ENCODE results near the gene FLYWCH1.

Gene FLYWCH1

GRCh38 chr16:2950773-2951172 is 39.0 kb downstream of the FLYWCH1 start:
- DNase-seq (ENCODE audit: low read depth in 2 of 2), result no peak

- no peak for DNase-seq (ENCODE audit: low read depth in 2 of 2)
Measured at GRCh38 chr16:2952679-2953078, 40.9 kb downstream of the FLYWCH1 start.

- no peak for DNase-seq (ENCODE audit: low read depth in 2 of 2)
Measured at GRCh38 chr16:2953706-2954627, 42.2 kb downstream of the FLYWCH1 start.

GRCh38 chr16:2954656-2955381 is 43.1 kb downstream of the FLYWCH1 start:
- DNase-seq (ENCODE audit: low read depth in 2 of 2), result no peak

- no peak for DNase-seq (ENCODE audit: low read depth in 2 of 2)
Measured at GRCh38 chr16:2955438-2955778, 43.7 kb downstream of the FLYWCH1 start.

- no peak for DNase-seq (ENCODE audit: low read depth in 2 of 2)
Measured at GRCh38 chr16:2955779-2956578, 44.2 kb downstream of the FLYWCH1 start.

- DNase-seq (ENCODE audit: low read depth in 2 of 2), result no peak
Measured at GRCh38 chr16:2956579-2956956, 44.8 kb downstream of the FLYWCH1 start.

GRCh38 chr16:2959206-2959605 is 47.5 kb downstream of the FLYWCH1 start:
- DNase-seq (ENCODE audit: low read depth in 2 of 2), result no peak

GRCh38 chr16:2960183-2961010 is 48.7 kb downstream of the FLYWCH1 start:
- DNase-seq (ENCODE audit: low read depth in 2 of 2), result no peak

GRCh38 chr16:2962334-2963073 is 50.8 kb downstream of the FLYWCH1 start:
- no peak for DNase-seq (ENCODE audit: low read depth in 2 of 2)

GRCh38 chr16:2963074-2963722 is 51.5 kb downstream of the FLYWCH1 start:
- DNase-seq (ENCODE audit: low read depth in 2 of 2), result no peak

- DNase-seq (ENCODE audit: low read depth in 2 of 2), result no peak
Measured at GRCh38 chr16:2963723-2964474, 52.2 kb downstream of the FLYWCH1 start, which contains the start of gene KREMEN2. KREMEN2 (plus strand) TSS chr16:2964275; CDS start chr16:2964521, 246 bp downstream.

GRCh38 chr16:2964475-2965336 is 53.0 kb downstream of the FLYWCH1 start:
- DNase-seq (ENCODE audit: low read depth in 2 of 2), result no peak

GRCh38 chr16:2966043-2966807 is 54.5 kb downstream of the FLYWCH1 start:
- no peak for DNase-seq (ENCODE audit: low read depth in 2 of 2)

GRCh38 chr16:2966808-2967191 is 55.1 kb downstream of the FLYWCH1 start:
- DNase-seq (ENCODE audit: low read depth in 2 of 2), result no peak

- no peak for DNase-seq (ENCODE audit: low read depth in 2 of 2)
Measured at GRCh38 chr16:2967211-2967631, 55.5 kb downstream of the FLYWCH1 start.

- DNase-seq (ENCODE audit: low read depth in 2 of 2), result no peak
Measured at GRCh38 chr16:2967721-2968161, 56.0 kb downstream of the FLYWCH1 start.

- no peak for DNase-seq (ENCODE audit: low read depth in 2 of 2)
Measured at GRCh38 chr16:2968368-2968737, 56.6 kb downstream of the FLYWCH1 start.

Data from stimulated activated CD8-positive, alpha-beta memory T cell treated with anti-CD3 and anti-CD28 coated beads, Interleukin-2, amount 100 ng/mL, for 1 hour (primary cell).